Activated CD4-positive, alpha-beta T cell treated with anti-CD3 and anti-CD28 coated beads, Interleukin-2, amount 10 ng/mL, durations not matched to agents 24 days and 14 days (primary cell): Measurements from ENCODE around the gene CCDC192. TPM values are rescaled to one million over a fixed set of nuclear protein-coding genes. Genes with fewer than 3 reads are reported as not detected.
"Not testable (repeated sequence)": the region's sequence is repeated elsewhere in the genome, so short reads cannot be mapped to it uniquely, and the experiment has no call there.

Experiments
- DNase-seq: peaks from one replicate; pipeline ENCODE4 v3.0.0; 2022
- H3K27ac Mint-ChIP-seq: one replicate; pipeline ENCODE4 v1.8.0; 2022; ENCODE audit warnings: mild to moderate bottlenecking, mixed read lengths
- H3K27me3 Mint-ChIP-seq: one replicate; pipeline ENCODE4 v1.8.0; 2022; ENCODE audit warnings: mixed read lengths
- H3K36me3 Mint-ChIP-seq: one replicate; pipeline ENCODE4 v1.8.0; 2022; ENCODE audit warnings: low read depth, mild to moderate bottlenecking, mixed read lengths
- H3K4me1 Mint-ChIP-seq: one replicate; pipeline ENCODE4 v1.8.0; 2021; ENCODE audit warnings: mixed read lengths
- H3K4me3 Mint-ChIP-seq: one replicate; pipeline ENCODE4 v1.8.0; 2022; ENCODE audit warnings: mild to moderate bottlenecking, moderate library complexity, mixed read lengths
- H3K9me3 Mint-ChIP-seq: one replicate; pipeline ENCODE4 v1.8.0; 2021; ENCODE audit warnings: mixed read lengths
- intact Hi-C: fragments of 100-400 bp; cut with micrococcal nuclease; formaldehyde crosslinking; loops from one replicate; pipeline ENCODE4 v1.15.1; 2023
- total RNA-seq: library from RNA; stranded (reverse); gene quantifications from 2 replicates; pipeline ENCODE4 v1.2.3, GENCODE V29; 2022

Gene CCDC192
- total RNA-seq, 1 donor from 2014 or later, result not detected

GRCh38 chr5:127840198-127840524 is 137.0 kb downstream of the CCDC192 start:
- Mint-ChIP-seq H3K27me3 (peaks cover 3% of the 10 kb centered on the region), H3K4me3 (no peak overlapping the region), H3K4me1 (peaks cover 7% of the 10 kb centered on the region), H3K9me3 (peaks cover 5% of the 10 kb centered on the region), H3K27ac (no peak overlapping the region), H3K36me3 (no peaks in the 10 kb centered on the region)
- no peak for DNase-seq
- intact Hi-C loops, result no loop called here

GRCh38 chr5:127840809-127841208 is 137.6 kb downstream of the CCDC192 start:
- H3K27ac Mint-ChIP-seq, result no peak overlapping the region
- H3K27me3 Mint-ChIP-seq, result peaks cover under 1% of the 10 kb centered on the region
- intact Hi-C loops, result no loop called here
- DNase-seq, result no peak
- no peaks in the 10 kb centered on the region for H3K36me3 Mint-ChIP-seq
- peaks cover 7% of the 10 kb centered on the region for H3K4me1 Mint-ChIP-seq
- H3K9me3 Mint-ChIP-seq, result peaks cover 5% of the 10 kb centered on the region
- H3K4me3 Mint-ChIP-seq, result no peak overlapping the region

GRCh38 chr5:127844581-127845021 is 141.4 kb downstream of the CCDC192 start:
- no peak overlapping the region for H3K4me3 Mint-ChIP-seq
- H3K9me3 Mint-ChIP-seq, result peaks cover 3% of the 10 kb centered on the region
- no peaks in the 10 kb centered on the region for H3K27me3 Mint-ChIP-seq
- no peaks in the 10 kb centered on the region for H3K36me3 Mint-ChIP-seq
- no peak overlapping the region for H3K27ac Mint-ChIP-seq
- no peak for DNase-seq
- intact Hi-C loops, result no loop called here
- peaks cover 3% of the 10 kb centered on the region for H3K4me1 Mint-ChIP-seq

- DNase-seq, result no peak
- no peaks in the 10 kb centered on the region for H3K36me3 Mint-ChIP-seq
- peaks cover 3% of the 10 kb centered on the region for H3K9me3 Mint-ChIP-seq
- no peaks in the 10 kb centered on the region for H3K27me3 Mint-ChIP-seq
- H3K4me1 Mint-ChIP-seq, result no peaks in the 10 kb centered on the region
- intact Hi-C loops, result no loop called here
- no peak overlapping the region for H3K27ac Mint-ChIP-seq
- H3K4me3 Mint-ChIP-seq, result no peak overlapping the region
Measured at GRCh38 chr5:127846884-127847283, 143.7 kb downstream of the CCDC192 start.

- H3K27ac Mint-ChIP-seq, H3K27me3 Mint-ChIP-seq, H3K4me3 Mint-ChIP-seq, H3K9me3 Mint-ChIP-seq, H3K36me3 Mint-ChIP-seq, intact Hi-C loops, DNase-seq, H3K4me1 Mint-ChIP-seq: not testable (repeated sequence)
Measured at GRCh38 chr5:127847641-127848040, 144.4 kb downstream of the CCDC192 start.

- peaks cover 3% of the 10 kb centered on the region for H3K9me3 Mint-ChIP-seq
- H3K4me1 Mint-ChIP-seq, result no peaks in the 10 kb centered on the region
- DNase-seq, result no peak
Measured at GRCh38 chr5:127848098-127848497, 144.9 kb downstream of the CCDC192 start.

GRCh38 chr5:127849408-127849807 is 146.2 kb downstream of the CCDC192 start:
- H3K9me3 Mint-ChIP-seq, result peaks cover 8% of the 10 kb centered on the region
- H3K4me3 Mint-ChIP-seq, result no peak overlapping the region
- intact Hi-C loops, result no loop called here
- H3K27me3 Mint-ChIP-seq, result no peaks in the 10 kb centered on the region
- H3K36me3 Mint-ChIP-seq, result no peaks in the 10 kb centered on the region
- H3K4me1 Mint-ChIP-seq, result no peaks in the 10 kb centered on the region
- DNase-seq, result no peak
- no peak overlapping the region for H3K27ac Mint-ChIP-seq

More at GRCh38 chr5:127848098-127848497, 144.9 kb downstream of the CCDC192 start:
- intact Hi-C loops, result no loop called here
- Mint-ChIP-seq H3K4me3 (no peak overlapping the region), H3K27me3 (no peaks in the 10 kb centered on the region), H3K27ac (no peak overlapping the region), H3K36me3 (no peaks in the 10 kb centered on the region)

GRCh38 chr5:127849891-127850290 is 146.7 kb downstream of the CCDC192 start:
- H3K9me3 Mint-ChIP-seq, result peaks cover 8% of the 10 kb centered on the region
- H3K4me1 Mint-ChIP-seq, result no peaks in the 10 kb centered on the region
- H3K4me3 Mint-ChIP-seq, result no peak overlapping the region
- H3K27ac Mint-ChIP-seq, result no peak overlapping the region
- DNase-seq, result no peak
- intact Hi-C loops, result no loop called here
- no peaks in the 10 kb centered on the region for H3K36me3 Mint-ChIP-seq
- no peaks in the 10 kb centered on the region for H3K27me3 Mint-ChIP-seq

GRCh38 chr5:127851964-127852363 is 148.8 kb downstream of the CCDC192 start:
- no peak overlapping the region for H3K27ac Mint-ChIP-seq
- no peaks in the 10 kb centered on the region for H3K27me3 Mint-ChIP-seq
- peaks cover 17% of the 10 kb centered on the region for H3K9me3 Mint-ChIP-seq
- H3K36me3 Mint-ChIP-seq, result no peaks in the 10 kb centered on the region
- no peak overlapping the region for H3K4me3 Mint-ChIP-seq
- DNase-seq, result no peak
- H3K4me1 Mint-ChIP-seq, result peaks cover 9% of the 10 kb centered on the region
- intact Hi-C loops, result no loop called here

GRCh38 chr5:127854520-127854919 is 151.3 kb downstream of the CCDC192 start:
- peaks cover 9% of the 10 kb centered on the region for H3K4me1 Mint-ChIP-seq
- no peak overlapping the region for H3K4me3 Mint-ChIP-seq
- H3K9me3 Mint-ChIP-seq, result peaks cover 16% of the 10 kb centered on the region
- H3K27ac Mint-ChIP-seq, result no peak overlapping the region
- DNase-seq, result no peak
- intact Hi-C loops, result no loop called here
- no peaks in the 10 kb centered on the region for H3K36me3 Mint-ChIP-seq
- H3K27me3 Mint-ChIP-seq, result peaks cover 2% of the 10 kb centered on the region

- peaks cover 16% of the 10 kb centered on the region for H3K9me3 Mint-ChIP-seq
- peak overlapping the region; percentile 62 for H3K27ac Mint-ChIP-seq
- intact Hi-C loops, result no loop called here
- peaks cover 9% of the 10 kb centered on the region for H3K4me1 Mint-ChIP-seq
- peak; percentile 61 for DNase-seq
- peaks cover 5% of the 10 kb centered on the region for H3K27me3 Mint-ChIP-seq
- peak overlapping the region; percentile 0 for H3K4me3 Mint-ChIP-seq
- H3K36me3 Mint-ChIP-seq, result no peaks in the 10 kb centered on the region
Measured at GRCh38 chr5:127856292-127856691, 153.1 kb downstream of the CCDC192 start.

- DNase-seq, result no peak
- no peak overlapping the region for H3K27ac Mint-ChIP-seq
- H3K4me1 Mint-ChIP-seq, result peaks cover 9% of the 10 kb centered on the region
- intact Hi-C loops, result no loop called here
- H3K27me3 Mint-ChIP-seq, result peaks cover 5% of the 10 kb centered on the region
- peaks cover 16% of the 10 kb centered on the region for H3K9me3 Mint-ChIP-seq
- H3K36me3 Mint-ChIP-seq, result no peaks in the 10 kb centered on the region
- no peak overlapping the region for H3K4me3 Mint-ChIP-seq
Measured at GRCh38 chr5:127858116-127858784, 155.1 kb downstream of the CCDC192 start.

- DNase-seq, result no peak
- Mint-ChIP-seq H3K36me3 (no peaks in the 10 kb centered on the region), H3K27ac (no peak overlapping the region), H3K9me3 (peaks cover 8% of the 10 kb centered on the region), H3K4me1 (peaks cover 9% of the 10 kb centered on the region), H3K4me3 (no peak overlapping the region), H3K27me3 (peaks cover 5% of the 10 kb centered on the region)
- intact Hi-C loops, result no loop called here
Measured at GRCh38 chr5:127860291-127860690, 157.1 kb downstream of the CCDC192 start.

- Mint-ChIP-seq H3K36me3 (no peaks in the 10 kb centered on the region), H3K4me1 (no peaks in the 10 kb centered on the region), H3K27me3 (peaks cover 8% of the 10 kb centered on the region), H3K9me3 (no peaks in the 10 kb centered on the region), H3K27ac (no peak overlapping the region), H3K4me3 (no peak overlapping the region)
- DNase-seq, result no peak
- intact Hi-C loops, result no loop called here
Measured at GRCh38 chr5:127863161-127863560, 160.0 kb downstream of the CCDC192 start.
